Panc1 (cell line): ENCODE results near the gene SRGAP3. TPM values are rescaled to one million over a fixed set of nuclear protein-coding genes. Genes with fewer than 3 reads are reported as not detected.

ENCODE experiments used
- ATAC-seq: fragments of 200-7000 bp; cut with Tn5 transposase; 2 replicates; pipeline ENCODE4 v1.9.1; 2020; ENCODE audit warnings: mild to moderate bottlenecking, moderate library complexity
- BruUV-seq: library from RNA; stranded (reverse); fragments of 400-500 nt; replicated peaks from 2 replicates; lab custom pipeline; 2021; lab: Mats Ljungman, UMichigan
- CTCF ChIA-PET: fragments of 300-600 bp; sonication (Branson Sonifier 250); formaldehyde crosslinking; loops from one replicate; lab custom pipeline; 2022; ENCODE audit warnings: antibody characterized with exemption; lab: Charles Lee
- POLR2A ChIA-PET: fragments of 300-600 bp; sonication (Branson Sonifier 250); formaldehyde crosslinking; loops from one replicate; lab custom pipeline; 2022; ENCODE audit warnings: antibody characterized with exemption; lab: Charles Lee
- DNase-seq: peaks from one replicate; pipeline ENCODE4 v3.0.0-alpha.2; 2010; ENCODE audit warnings: low read depth, low spot score
- H3K27ac ChIP-seq: 2 replicates; pipeline ENCODE4 v1.5.1; 2011; ENCODE audit warnings: mild to moderate bottlenecking, low read length, inconsistent platforms
- H3K27me3 ChIP-seq: fragments of 200-500 bp; sonication (Bioruptor generic); 2 replicates; pipeline ENCODE4 v1.6.0; 2014; ENCODE audit warnings: low read length, inconsistent platforms; ENCODE audit not compliant: control insufficient read depth, insufficient read depth
- H3K36me3 ChIP-seq: fragments of 200-500 bp; sonication (Bioruptor generic); 2 replicates; pipeline ENCODE4 v1.5.1; 2014; ENCODE audit warnings: inconsistent platforms, mild to moderate bottlenecking, low read length, moderate library complexity; ENCODE audit not compliant: control insufficient read depth, insufficient read depth
- H3K4me1 ChIP-seq: 2 replicates; pipeline ENCODE4 v1.5.1; 2011; ENCODE audit warnings: inconsistent platforms, mild to moderate bottlenecking, low read length, moderate library complexity; ENCODE audit not compliant: control insufficient read depth, insufficient read depth
- H3K4me3 ChIP-seq, 2 experiments: 2 replicates each; pipeline ENCODE4 v1.5.1; 2011 to 2012; ENCODE audit warnings: low read depth in 2 of 2, low read length in 2 of 2, mild to moderate bottlenecking in 2 of 2, inconsistent platforms in 1 of 2, moderate library complexity in 1 of 2
- H3K9me3 ChIP-seq: fragments of 200-500 bp; sonication (Bioruptor generic); 2 replicates; pipeline ENCODE4 v1.5.1; 2014; ENCODE audit warnings: low read depth, mild to moderate bottlenecking, inconsistent platforms, low read length, moderate library complexity; ENCODE audit not compliant: control insufficient read depth, insufficient read depth
- POLR2AphosphoS5 ChIP-seq: IDR thresholded peaks from 2 replicates; pipeline ENCODE4 v1.6.1; 2012; ENCODE audit warnings: mild to moderate bottlenecking, low read depth, low read length, moderate library complexity
- REST ChIP-seq, 2 experiments: IDR thresholded peaks; 2 replicates each; pipeline ENCODE4 v1.6.1; 2011 to 2012; ENCODE audit warnings: low read depth in 2 of 2, control low read depth in 1 of 2, low read length in 1 of 2, mild to moderate bottlenecking in 1 of 2, moderate library complexity in 1 of 2; ENCODE audit not compliant: insufficient read depth in 1 of 2
- SIN3A ChIP-seq: IDR thresholded peaks from 2 replicates; pipeline ENCODE4 v1.6.1; 2012; ENCODE audit warnings: low read depth, mild to moderate bottlenecking, low read length, moderate library complexity, borderline replicate concordance; ENCODE audit not compliant: insufficient read depth
- TCF7L2 ChIP-seq: IDR thresholded peaks from 2 replicates; pipeline ENCODE4 v1.6.1; 2011; ENCODE audit warnings: mild to moderate bottlenecking, low read depth, low read length, inconsistent platforms
- in situ Hi-C: cut with HindIII; loops from 2 replicates; pipeline ENCODE4 v1.10.0; 2016; ENCODE audit warnings: low sequenced_read_pairs, low pct_unique_long_range_greater_than_20kb
- intact Hi-C: fragments of 100-400 bp; cut with micrococcal nuclease; formaldehyde crosslinking; loops from one replicate; pipeline ENCODE4 v1.10.0; 2022; ENCODE audit not compliant: unreplicated experiment
- total RNA-seq: library from RNA; stranded (reverse); gene quantifications from one replicate; pipeline ENCODE4 v1.2.1, GENCODE V29; 2021; ENCODE audit not compliant: unreplicated experiment
- TF ChIP-seq, protein P1 (sequence below): fragments of 450-650 bp; IDR thresholded peaks from 2 replicates; pipeline ENCODE4 v1.5.1; 2017; ENCODE audit warnings: mild to moderate bottlenecking

Gene SRGAP3
- total RNA-seq, 1 experiment from 2014 or later, result 0.82 TPM

DNA sequence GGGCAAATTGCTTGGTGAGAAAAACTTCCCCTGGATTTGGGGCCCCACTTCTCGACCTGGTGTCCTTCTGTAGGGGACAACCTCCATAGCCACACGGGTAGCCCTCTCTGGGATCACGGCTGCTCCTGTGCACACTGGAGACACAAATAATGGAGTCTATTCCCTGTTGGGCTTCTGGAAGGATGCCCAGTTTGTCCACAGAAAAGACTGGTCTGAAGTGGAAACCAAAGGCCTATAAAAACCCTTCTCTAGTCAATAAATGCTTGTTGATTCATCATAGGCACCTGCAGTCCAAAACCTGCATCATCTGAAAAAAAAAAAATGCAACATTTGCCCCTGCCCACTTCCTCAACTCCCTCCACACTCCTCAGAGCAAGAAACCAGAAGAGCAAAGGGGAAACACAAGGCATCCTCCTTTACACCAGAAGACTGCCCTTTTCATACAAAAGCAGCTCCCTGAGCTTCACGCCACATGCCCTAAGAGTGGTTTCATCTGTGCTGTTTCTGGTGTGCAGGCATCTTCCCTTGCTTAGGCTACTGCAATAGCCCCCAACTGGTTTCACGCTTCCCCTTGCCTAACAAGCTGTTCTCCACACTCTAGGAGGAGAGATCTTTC lies 36.3 kb downstream of the SRGAP3 start:
- BruUV-seq, result no TSS peak
- in situ Hi-C loops, result no loop called here
- no peak overlapping the region for H3K27ac ChIP-seq
- ChIA-PET CTCF (interaction anchor here (0.6 kb wide), 1 partner anchor 225 kb away, joined by 14 read pairs; no protein-coding TSS in a partner anchor), POLR2A (no interaction called here)
- TF ChIP-seq POLR2AphosphoS5, result no peak
- no peaks in the 10 kb centered on the region for H3K36me3 ChIP-seq
- H3K9me3 ChIP-seq, result no peaks in the 10 kb centered on the region
- ATAC-seq (no peak), DNase-seq (no peak)
- no peaks in the 10 kb centered on the region for H3K4me1 ChIP-seq
- no peak overlapping the region for H3K4me3 ChIP-seq
- intact Hi-C loops, result no loop called here
- no peaks in the 10 kb centered on the region for H3K27me3 ChIP-seq

DNA sequence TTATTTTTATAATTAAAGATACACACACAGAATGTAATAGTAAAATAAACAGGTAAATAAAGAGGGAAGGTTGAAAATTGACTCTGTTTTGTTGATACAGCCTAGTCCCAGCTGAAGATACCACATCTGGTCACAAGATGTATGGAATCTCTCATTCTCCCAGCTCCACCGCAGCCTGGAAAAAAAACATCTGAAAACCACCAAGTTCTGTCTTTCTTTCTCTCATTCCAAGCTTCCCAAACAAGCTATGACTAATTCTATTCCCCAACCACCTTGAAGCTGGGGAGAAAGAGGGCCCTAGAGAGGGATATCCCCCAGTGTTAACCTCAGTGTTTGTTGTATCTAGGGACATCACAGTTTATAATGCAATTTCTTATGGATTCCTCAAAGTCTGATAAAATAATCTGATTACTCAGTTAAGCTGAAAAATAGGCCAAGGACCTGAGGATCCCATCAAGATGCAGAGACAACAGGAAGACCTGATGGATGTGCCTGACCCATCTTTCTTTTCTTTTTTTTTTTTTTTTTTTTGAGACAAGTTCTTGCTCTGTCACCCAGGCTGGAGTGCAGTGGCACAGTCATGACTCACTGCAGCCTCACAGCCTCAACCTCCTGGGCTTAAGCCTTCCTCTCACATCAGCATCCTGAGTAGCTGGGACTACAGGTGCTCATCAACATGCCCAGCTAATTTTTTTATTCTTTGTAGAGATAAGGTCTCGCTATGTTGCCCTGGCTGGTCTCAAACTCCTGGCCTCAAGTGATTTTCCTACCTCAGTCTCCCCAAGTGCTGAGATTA lies 38.1 kb downstream of the SRGAP3 start:
- ChIA-PET CTCF (no interaction called here), POLR2A (interaction anchor here (0.7 kb wide), 1 partner anchor 246 kb away, joined by 4 read pairs; no protein-coding TSS in a partner anchor)
- no TSS peak for BruUV-seq
- in situ Hi-C loops, result no loop called here
- Histone ChIP-seq H3K4me1 (no peaks in the 10 kb centered on the region), H3K4me3 (no peak overlapping the region), H3K9me3 (no peaks in the 10 kb centered on the region), H3K27me3 (no peaks in the 10 kb centered on the region), H3K36me3 (no peaks in the 10 kb centered on the region), H3K27ac (no peak overlapping the region)
- DNase-seq, result no peak
- ATAC-seq, result no peak
- TF ChIP-seq TCF7L2 (no peak), SIN3A (no peak), POLR2AphosphoS5 (no peak), REST (IDR thresholded peaks at IDR 0.05; ENCODE audit: insufficient read depth in 1 of 2, low read depth in 2 of 2, low read length in 1 of 2) (no peak)
- TF ChIP-seq, protein P1, sequence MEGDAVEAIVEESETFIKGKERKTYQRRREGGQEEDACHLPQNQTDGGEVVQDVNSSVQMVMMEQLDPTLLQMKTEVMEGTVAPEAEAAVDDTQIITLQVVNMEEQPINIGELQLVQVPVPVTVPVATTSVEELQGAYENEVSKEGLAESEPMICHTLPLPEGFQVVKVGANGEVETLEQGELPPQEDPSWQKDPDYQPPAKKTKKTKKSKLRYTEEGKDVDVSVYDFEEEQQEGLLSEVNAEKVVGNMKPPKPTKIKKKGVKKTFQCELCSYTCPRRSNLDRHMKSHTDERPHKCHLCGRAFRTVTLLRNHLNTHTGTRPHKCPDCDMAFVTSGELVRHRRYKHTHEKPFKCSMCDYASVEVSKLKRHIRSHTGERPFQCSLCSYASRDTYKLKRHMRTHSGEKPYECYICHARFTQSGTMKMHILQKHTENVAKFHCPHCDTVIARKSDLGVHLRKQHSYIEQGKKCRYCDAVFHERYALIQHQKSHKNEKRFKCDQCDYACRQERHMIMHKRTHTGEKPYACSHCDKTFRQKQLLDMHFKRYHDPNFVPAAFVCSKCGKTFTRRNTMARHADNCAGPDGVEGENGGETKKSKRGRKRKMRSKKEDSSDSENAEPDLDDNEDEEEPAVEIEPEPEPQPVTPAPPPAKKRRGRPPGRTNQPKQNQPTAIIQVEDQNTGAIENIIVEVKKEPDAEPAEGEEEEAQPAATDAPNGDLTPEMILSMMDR, result no peak
- intact Hi-C loops, result no loop called here

GRCh38 chr3:9209777-9210176 lies 39.7 kb downstream of the SRGAP3 start:
- H3K4me3 ChIP-seq, result no peak overlapping the region
- H3K27me3 ChIP-seq, result no peaks in the 10 kb centered on the region
- TF ChIP-seq TCF7L2, result no peak
- intact Hi-C loops, result no loop called here
- H3K4me1 ChIP-seq, result no peaks in the 10 kb centered on the region
- H3K36me3 ChIP-seq, result no peaks in the 10 kb centered on the region
- ATAC-seq (no peak), DNase-seq (no peak)
- in situ Hi-C loops, result no loop called here
- H3K9me3 ChIP-seq, result no peaks in the 10 kb centered on the region
- BruUV-seq, result no TSS peak
- CTCF ChIA-PET, result interaction anchor here (0.6 kb wide), 1 partner anchor 144 kb away, joined by 3 read pairs; no protein-coding TSS in a partner anchor
- H3K27ac ChIP-seq, result no peak overlapping the region
- POLR2A ChIA-PET, result no interaction called here
